Stimulated activated CD4-positive, alpha-beta T cell treated with anti-CD3 and anti-CD28 coated beads, TNF-alpha, amount 100 ng/mL, for 4 hours (primary cell): ENCODE results near the gene OLA1.

Source experiments
- DNase-seq, 3 experiments: peaks; one replicate each; pipeline ENCODE4 v3.0.0-alpha.2; 2020; ENCODE audit warnings: low read depth in 3 of 3

The OLA1 gene

GRCh38 chr2:174180165-174180724 is 68.1 kb downstream of the OLA1 start:
- no peak for DNase-seq

- DNase-seq, result no peak
Measured at GRCh38 chr2:174177316-174177890, 70.9 kb downstream of the OLA1 start.

- no peak for DNase-seq
Measured at GRCh38 chr2:174176898-174177297, 71.4 kb downstream of the OLA1 start.

- no peak for DNase-seq
Measured at GRCh38 chr2:174174741-174175140, 73.6 kb downstream of the OLA1 start.

- no peak for DNase-seq
Measured at GRCh38 chr2:174172802-174173355, 75.5 kb downstream of the OLA1 start.

GRCh38 chr2:174171686-174172445 is 76.5 kb downstream of the OLA1 start:
- no peak for DNase-seq

- DNase-seq, result no peak
Measured at GRCh38 chr2:174169372-174169771, 79.0 kb downstream of the OLA1 start.

- no peak for DNase-seq
Measured at GRCh38 chr2:174166261-174166660, 82.1 kb downstream of the OLA1 start.

- no peak for DNase-seq
Measured at GRCh38 chr2:174161490-174161889, 86.8 kb downstream of the OLA1 start.

- DNase-seq, result peak in 1 of 3 experiments; percentile 2
Measured at GRCh38 chr2:174158003-174158402, 90.3 kb downstream of the OLA1 start.

GRCh38 chr2:174157053-174157452 is 91.3 kb downstream of the OLA1 start:
- DNase-seq, result no peak

GRCh38 chr2:174153757-174154680 is 94.3 kb downstream of the OLA1 start:
- DNase-seq, result no peak

GRCh38 chr2:174149530-174149929 is 98.8 kb downstream of the OLA1 start:
- no peak for DNase-seq

- DNase-seq, result no peak
Measured at GRCh38 chr2:174148833-174149232, 99.5 kb downstream of the OLA1 start.

- DNase-seq, result no peak
Measured at GRCh38 chr2:174145827-174146226, 102.5 kb downstream of the OLA1 start.

- DNase-seq, result no peak
Measured at GRCh38 chr2:174142290-174142689, 106.0 kb downstream of the OLA1 start.

GRCh38 chr2:174138161-174138560 is 110.2 kb downstream of the OLA1 start:
- no peak for DNase-seq

- DNase-seq, result no peak
Measured at GRCh38 chr2:174135981-174136380, 112.4 kb downstream of the OLA1 start.

GRCh38 chr2:174125090-174125489 is 123.2 kb downstream of the OLA1 start:
- DNase-seq, result no peak

- DNase-seq, result no peak
Measured at GRCh38 chr2:174124181-174124580, 124.2 kb downstream of the OLA1 start.

- DNase-seq, result no peak
Measured at GRCh38 chr2:174122185-174122584, 126.1 kb downstream of the OLA1 start.

GRCh38 chr2:174121612-174122011 is 126.7 kb downstream of the OLA1 start:
- DNase-seq, result no peak
